ENCODE measurements around the gene TFB2M.

The TFB2M gene

DNA sequence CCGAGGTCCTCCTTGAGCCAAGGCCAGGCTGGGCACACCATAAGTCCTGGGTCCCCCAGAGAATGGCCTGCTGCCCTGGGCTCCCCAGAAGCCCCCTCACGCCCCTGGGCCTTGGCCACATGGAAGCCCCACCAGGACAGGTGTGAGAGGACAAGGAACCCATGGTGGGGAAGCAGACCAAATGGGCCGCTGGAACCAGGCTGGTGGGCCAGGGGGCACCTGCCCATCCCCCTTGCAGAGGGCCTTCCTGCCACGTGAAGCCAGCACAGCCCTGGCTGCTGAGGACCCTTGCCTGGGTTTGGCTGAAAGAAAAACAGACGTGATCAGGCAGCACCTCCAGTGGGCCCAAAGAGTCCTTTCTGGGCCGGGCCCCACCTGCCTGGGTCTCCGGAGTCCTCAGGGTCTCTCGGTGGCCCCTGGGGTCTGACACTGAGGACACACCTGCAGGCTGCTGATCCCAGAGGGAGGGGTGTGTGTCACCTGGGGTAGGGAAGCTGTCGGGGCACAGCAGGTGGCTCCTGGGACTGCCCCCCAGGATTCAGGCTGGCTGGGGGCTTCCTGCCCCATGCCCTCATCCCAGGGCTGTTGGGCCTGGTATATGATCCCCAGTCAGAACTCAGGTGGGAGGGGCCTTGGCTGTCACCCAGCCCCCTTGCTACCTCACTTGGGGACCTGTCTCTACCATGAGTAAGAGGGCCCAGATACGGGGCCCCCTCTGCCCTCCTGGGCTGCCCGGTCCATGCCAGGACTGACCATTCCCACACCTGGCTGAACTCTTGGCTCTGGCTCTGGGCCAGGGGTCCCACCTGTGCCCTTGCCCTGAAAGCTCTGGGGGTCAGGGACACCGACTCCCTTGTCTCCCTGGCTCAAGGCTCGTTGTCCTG lies 55.7 kb downstream of the TFB2M start:
- no peak for DNase-seq (ENCODE audit: low read depth)
- TF ChIP-seq, protein P1, sequence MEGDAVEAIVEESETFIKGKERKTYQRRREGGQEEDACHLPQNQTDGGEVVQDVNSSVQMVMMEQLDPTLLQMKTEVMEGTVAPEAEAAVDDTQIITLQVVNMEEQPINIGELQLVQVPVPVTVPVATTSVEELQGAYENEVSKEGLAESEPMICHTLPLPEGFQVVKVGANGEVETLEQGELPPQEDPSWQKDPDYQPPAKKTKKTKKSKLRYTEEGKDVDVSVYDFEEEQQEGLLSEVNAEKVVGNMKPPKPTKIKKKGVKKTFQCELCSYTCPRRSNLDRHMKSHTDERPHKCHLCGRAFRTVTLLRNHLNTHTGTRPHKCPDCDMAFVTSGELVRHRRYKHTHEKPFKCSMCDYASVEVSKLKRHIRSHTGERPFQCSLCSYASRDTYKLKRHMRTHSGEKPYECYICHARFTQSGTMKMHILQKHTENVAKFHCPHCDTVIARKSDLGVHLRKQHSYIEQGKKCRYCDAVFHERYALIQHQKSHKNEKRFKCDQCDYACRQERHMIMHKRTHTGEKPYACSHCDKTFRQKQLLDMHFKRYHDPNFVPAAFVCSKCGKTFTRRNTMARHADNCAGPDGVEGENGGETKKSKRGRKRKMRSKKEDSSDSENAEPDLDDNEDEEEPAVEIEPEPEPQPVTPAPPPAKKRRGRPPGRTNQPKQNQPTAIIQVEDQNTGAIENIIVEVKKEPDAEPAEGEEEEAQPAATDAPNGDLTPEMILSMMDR (IDR thresholded peaks at IDR 0.05; ENCODE audit: control insufficient read depth, extremely low read depth, insufficient read depth): no peak
- no peak overlapping the region for H3K4me3 ChIP-seq (ENCODE audit: low read depth, low read length)

DNA sequence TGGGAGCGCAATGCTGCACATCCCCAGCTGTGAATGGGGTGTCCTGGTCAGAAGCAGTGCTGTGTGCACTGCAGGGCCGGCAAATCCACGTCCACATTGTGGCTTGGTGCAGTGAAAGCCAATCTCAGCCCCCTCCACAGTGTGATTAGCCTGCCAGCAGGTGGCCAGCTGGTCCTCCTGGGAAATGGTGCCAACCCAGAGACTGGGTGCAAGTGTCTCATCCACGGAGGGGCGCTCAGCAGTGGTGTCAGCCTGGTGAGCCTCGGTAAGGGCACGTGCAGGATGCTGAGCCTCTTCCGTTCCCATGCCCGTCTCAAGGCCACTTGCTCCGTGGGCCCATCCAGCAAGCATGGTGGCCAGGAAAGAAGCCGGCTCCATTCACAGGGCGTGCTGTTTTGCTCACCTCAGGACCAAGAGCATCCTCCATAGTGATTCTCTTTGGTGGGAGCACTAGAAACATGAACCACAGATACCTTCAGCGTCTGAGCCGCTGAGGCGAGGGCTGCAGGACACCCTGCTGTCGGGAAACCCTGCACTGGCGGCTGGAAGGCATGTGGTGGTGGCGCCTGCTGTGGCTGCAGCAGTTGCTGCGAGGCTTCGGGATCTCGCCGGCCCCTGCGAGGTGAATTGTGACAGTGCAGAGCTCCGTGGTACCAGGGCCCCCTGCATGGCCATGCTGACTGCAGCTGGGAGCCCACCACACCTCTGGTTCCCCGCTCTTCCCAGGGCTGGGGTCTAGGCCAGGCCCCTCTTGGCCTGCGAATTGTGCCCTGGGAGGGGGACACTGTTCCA lies 57.0 kb downstream of the TFB2M start:
- DNase-seq (ENCODE audit: low read depth): no peak
- TF ChIP-seq, protein P1 (IDR thresholded peaks at IDR 0.05; ENCODE audit: control insufficient read depth, extremely low read depth, insufficient read depth): no peak
- no peak overlapping the region for H3K4me3 ChIP-seq (ENCODE audit: low read depth, low read length)

DNA sequence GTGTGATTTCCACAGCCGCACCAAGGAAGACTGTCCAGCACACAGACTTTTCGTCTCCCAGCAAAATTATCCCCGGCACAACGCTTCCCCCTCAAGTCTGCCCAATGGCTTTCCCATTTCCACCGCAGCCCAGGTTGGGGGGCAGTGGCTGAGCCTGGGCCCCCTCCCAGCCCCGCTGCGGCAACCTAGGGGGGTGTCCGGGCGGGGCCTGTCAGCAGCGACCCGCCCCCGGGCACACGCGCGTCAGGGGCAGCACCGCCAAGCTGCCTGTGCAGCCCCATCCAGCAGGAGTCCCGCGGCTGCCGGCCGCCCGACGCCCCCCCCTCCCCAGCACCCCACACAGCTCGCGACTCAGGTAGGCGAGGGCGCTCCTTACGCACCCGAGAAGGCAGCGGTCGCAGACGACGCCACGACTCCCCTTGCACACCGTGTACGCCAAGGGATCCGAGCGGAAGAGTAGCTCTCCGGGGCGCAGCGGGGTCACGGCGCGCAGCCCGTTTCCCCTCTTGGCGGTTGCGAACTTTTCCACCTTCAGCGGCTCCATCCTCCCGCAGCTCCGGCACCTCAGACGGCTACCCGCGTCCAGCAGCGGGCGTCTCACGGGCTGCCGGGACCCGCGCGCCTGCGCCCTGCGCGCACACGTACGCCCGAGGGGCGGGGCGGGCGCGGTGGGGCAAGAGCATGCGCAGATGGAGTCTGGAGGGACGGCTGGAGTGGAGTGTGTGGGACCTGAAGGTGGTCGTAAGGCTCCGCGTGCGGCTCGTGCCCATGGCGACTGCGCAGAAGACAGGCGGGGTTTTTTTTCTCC lies 59.2 kb downstream of the TFB2M start, which contains the start of gene SMYD3:
TSS of gene SMYD3 (minus strand) at position 606 of the 808 bp plus-strand sequence.
- peak within 1 kb of the TSS; percentile 87 for H3K4me3 ChIP-seq (ENCODE audit: low read depth, low read length)
- TF ChIP-seq, protein P1 (IDR thresholded peaks at IDR 0.05; ENCODE audit: control insufficient read depth, extremely low read depth, insufficient read depth): peak; percentile 39
- no peak for DNase-seq (ENCODE audit: low read depth)

DNA sequence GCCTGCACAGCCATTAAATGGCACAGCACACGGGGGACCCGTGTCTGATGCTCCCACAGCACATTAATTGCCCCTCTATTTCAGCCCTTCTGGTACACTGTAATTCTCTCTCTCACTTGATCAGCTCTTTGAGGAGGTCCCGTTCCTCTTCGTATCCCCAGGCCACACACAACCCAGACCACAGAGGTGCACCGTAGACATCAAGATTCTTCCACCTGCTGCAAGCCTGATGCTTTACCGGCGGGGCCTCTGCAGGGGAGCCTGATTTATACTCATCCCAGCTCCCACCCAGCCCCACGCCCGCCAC lies 59.7 kb downstream of the TFB2M start:
- no peak for DNase-seq (ENCODE audit: low read depth)
- peak overlapping the region; percentile 87 for H3K4me3 ChIP-seq (ENCODE audit: low read depth, low read length)
- TF ChIP-seq, protein P1 (IDR thresholded peaks at IDR 0.05; ENCODE audit: control insufficient read depth, extremely low read depth, insufficient read depth): no peak

DNA sequence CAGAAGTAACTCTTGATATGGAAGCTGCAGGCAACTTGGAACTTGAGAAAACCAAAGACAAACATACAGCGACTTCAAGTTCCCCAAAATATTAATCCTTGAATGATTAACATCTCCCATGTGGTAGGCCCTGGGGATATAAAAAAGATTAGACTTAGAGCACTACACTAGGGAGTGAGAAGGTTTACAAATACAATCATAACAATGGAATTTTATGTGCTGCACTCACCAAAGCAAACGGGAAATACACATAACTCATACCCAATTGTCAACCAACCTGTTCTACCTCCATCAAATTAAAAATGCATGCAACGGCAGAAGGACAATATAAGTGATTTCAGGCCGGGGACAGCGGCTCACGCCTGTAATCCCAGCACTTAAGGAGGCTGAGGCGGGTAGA lies 62.7 kb downstream of the TFB2M start:
- no peak overlapping the region for H3K4me3 ChIP-seq (ENCODE audit: low read depth, low read length)
- peak; percentile 94 for DNase-seq (ENCODE audit: low read depth)
- TF ChIP-seq, protein P1 (IDR thresholded peaks at IDR 0.05; ENCODE audit: control insufficient read depth, extremely low read depth, insufficient read depth): no peak

DNA sequence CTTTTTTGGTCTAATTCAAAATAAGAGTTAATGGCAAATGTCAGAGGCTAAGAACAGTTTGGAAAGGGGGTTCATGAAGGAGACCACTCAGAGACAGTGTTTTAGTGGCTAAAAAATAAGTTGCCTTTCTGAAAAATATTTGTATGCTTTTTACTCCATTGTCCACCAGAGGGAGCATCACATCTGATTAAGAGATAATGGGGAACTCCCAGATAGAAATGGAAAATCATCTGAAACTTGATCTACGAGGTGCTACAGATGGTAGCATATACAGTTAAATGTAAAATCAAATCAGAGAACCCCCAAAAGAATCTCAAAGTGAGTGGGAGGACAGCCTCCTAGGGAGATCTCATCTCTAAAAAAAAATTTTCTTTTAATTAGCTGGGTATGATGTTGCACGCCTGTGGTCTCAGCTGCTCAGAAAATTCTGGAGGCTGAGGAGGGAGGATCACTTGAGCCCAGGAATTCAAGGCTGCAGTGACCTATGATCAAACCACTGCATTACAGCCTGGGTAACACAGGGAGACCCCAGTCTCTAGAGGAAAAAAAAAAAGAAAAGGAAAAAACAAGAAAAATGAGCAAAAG lies 68.6 kb downstream of the TFB2M start:
- TF ChIP-seq, protein P1 (IDR thresholded peaks at IDR 0.05; ENCODE audit: control insufficient read depth, extremely low read depth, insufficient read depth): peak; percentile 72
- DNase-seq (ENCODE audit: low read depth): peak; percentile 50

More for the DNA sequence above, 68.6 kb downstream of the TFB2M start:
- H3K4me3 ChIP-seq (ENCODE audit: low read depth, low read length): no peak overlapping the region
